MM.1S (cell line): ENCODE measurements around the gene E2F8.

ENCODE experiments used
- DNase-seq: peaks from one replicate; pipeline ENCODE4 v3.0.0-alpha.2; 2015
- H2AFZ ChIP-seq: fragments of 300-600 bp; sonication (generic); 2 replicates; pipeline ENCODE4 v1.6.0; 2016; ENCODE audit warnings: antibody characterized with exemption, low read length
- H3F3A ChIP-seq: fragments of 300-600 bp; sonication (generic); 2 replicates; pipeline ENCODE4 v1.6.1; 2016; ENCODE audit warnings: mild to moderate bottlenecking, antibody characterized with exemption, low read length, moderate library complexity, mixed read lengths; ENCODE audit not compliant: insufficient read depth
- H3K27ac ChIP-seq: fragments of 300-600 bp; sonication (generic); 2 replicates; pipeline ENCODE4 v1.5.1; 2016; ENCODE audit warnings: mild to moderate bottlenecking, low read length
- H3K27me3 ChIP-seq: fragments of 300-600 bp; sonication (generic); replicated peaks from 2 replicates; pipeline ENCODE4 v1.6.0; 2016; ENCODE audit warnings: low read length; ENCODE audit not compliant: insufficient read depth
- H3K36me3 ChIP-seq: fragments of 300-600 bp; sonication (generic); replicated peaks from 2 replicates; pipeline ENCODE4 v1.6.1; 2016; ENCODE audit warnings: mild to moderate bottlenecking, low read length, mixed read lengths; ENCODE audit not compliant: insufficient read depth
- H3K4me1 ChIP-seq: fragments of 300-600 bp; sonication (generic); 2 replicates; pipeline ENCODE4 v1.6.1; 2016; ENCODE audit warnings: low read length, mixed read lengths
- H3K4me2 ChIP-seq: fragments of 300-600 bp; sonication (generic); 2 replicates; pipeline ENCODE4 v1.6.0; 2016; ENCODE audit warnings: low read depth, low read length
- H3K4me3 ChIP-seq: fragments of 300-600 bp; sonication (generic); 2 replicates; pipeline ENCODE4 v1.5.1; 2016; ENCODE audit warnings: low read length, mixed read lengths
- H3K79me2 ChIP-seq: fragments of 300-600 bp; sonication (generic); 2 replicates; pipeline ENCODE4 v1.6.1; 2016; ENCODE audit warnings: mixed run types, low read length, mixed read lengths
- H3K9ac ChIP-seq: fragments of 300-600 bp; sonication (generic); 2 replicates; pipeline ENCODE4 v1.6.1; 2016; ENCODE audit warnings: low read length, mixed read lengths
- H3K9me2 ChIP-seq: fragments of 300-600 bp; sonication (generic); replicated peaks from 2 replicates; pipeline ENCODE4 v1.6.1; 2016; ENCODE audit warnings: mild to moderate bottlenecking, low read length, mixed read lengths; ENCODE audit not compliant: insufficient read depth
- H3K9me3 ChIP-seq: fragments of 300-600 bp; sonication (generic); replicated peaks from 2 replicates; pipeline ENCODE4 v1.6.1; 2016; ENCODE audit warnings: mild to moderate bottlenecking, low read length, mixed read lengths; ENCODE audit not compliant: insufficient read depth
- H4K20me1 ChIP-seq: fragments of 300-600 bp; sonication (generic); 2 replicates; pipeline ENCODE4 v1.6.1; 2016; ENCODE audit warnings: mild to moderate bottlenecking, low read length, moderate library complexity, mixed read lengths; ENCODE audit not compliant: insufficient read depth
- CTCF ChIP-seq: fragments of 300-600 bp; sonication (generic); IDR thresholded peaks from 2 replicates; pipeline ENCODE4 v1.5.1; 2016; ENCODE audit warnings: antibody characterized with exemption, low read length, mixed read lengths
- EZH2 ChIP-seq: fragments of 300-600 bp; sonication (generic); optimal IDR thresholded peaks from 2 replicates; pipeline ENCODE3; 2017; ENCODE audit warnings: low read depth, mild to moderate bottlenecking, antibody characterized with exemption, low read length, mixed read lengths
- EZH2phosphoT487 ChIP-seq: fragments of 300-600 bp; sonication (generic); IDR thresholded peaks from 2 replicates; pipeline ENCODE4 v1.6.1; 2018; ENCODE audit warnings: antibody characterized with exemption, low read length

E2F8 gene

GRCh38 chr11:19181531-19182261, 59.0 kb downstream of the E2F8 start:
- Histone ChIP-seq H3F3A (no peaks in the 10 kb centered on the region), H3K4me2 (no peak overlapping the region), H3K27me3 (no peaks in the 10 kb centered on the region), H3K9me3 (no peaks in the 10 kb centered on the region), H3K79me2 (no peaks in the 10 kb centered on the region), H3K4me1 (no peaks in the 10 kb centered on the region), H3K4me3 (no peak overlapping the region), H3K36me3 (no peaks in the 10 kb centered on the region), H3K27ac (no peak overlapping the region), H3K9me2 (no peaks in the 10 kb centered on the region), H4K20me1 (no peaks in the 10 kb centered on the region), H2AFZ (no peak overlapping the region), H3K9ac (no peak overlapping the region)
- TF ChIP-seq EZH2phosphoT487 = no peak
- no peak for TF ChIP-seq CTCF
- no peak for TF ChIP-seq EZH2
- no peak for DNase-seq

GRCh38 chr11:19176629-19177186, 64.0 kb downstream of the E2F8 start:
- no peak overlapping the region for H3K9ac ChIP-seq

More at GRCh38 chr11:19176629-19177186, 64.0 kb downstream of the E2F8 start:
- H3K27me3 ChIP-seq = no peaks in the 10 kb centered on the region
- H3K4me3 ChIP-seq = no peak overlapping the region
- H4K20me1 ChIP-seq = no peaks in the 10 kb centered on the region
- no peaks in the 10 kb centered on the region for H3F3A ChIP-seq
- no peaks in the 10 kb centered on the region; the same call in 1 of the 2 replicates for H3K36me3 ChIP-seq
- no peak overlapping the region for H3K27ac ChIP-seq
- no peaks in the 10 kb centered on the region for H3K4me1 ChIP-seq
- H3K4me2 ChIP-seq = no peak overlapping the region
- no peaks in the 10 kb centered on the region for H3K79me2 ChIP-seq
- H3K9me3 ChIP-seq = no peaks in the 10 kb centered on the region
- no peak overlapping the region for H2AFZ ChIP-seq
- TF ChIP-seq EZH2 (no peak), CTCF (no peak), EZH2phosphoT487 (no peak)
- DNase-seq = no peak
- no peaks in the 10 kb centered on the region for H3K9me2 ChIP-seq
